HL-60 (cell line): ENCODE measurements around the gene EXOC6B.

Experiments
- DNase-seq, 2 experiments: peaks; one replicate each; pipeline ENCODE4 v3.0.0-alpha.2; 2010 to 2020; ENCODE audit warnings: low read depth in 1 of 2, low spot score in 1 of 2
- H3K27ac ChIP-seq: fragments of 250-450 bp; sonication (Bioruptor Pico); replicated peaks from 2 replicates; pipeline ENCODE4 v1.5.1; 2020; ENCODE audit warnings: mild to moderate bottlenecking, moderate library complexity
- H3K27me3 ChIP-seq: fragments of 250-450 bp; sonication (Bioruptor Pico); 2 replicates; pipeline ENCODE4 v1.5.1; 2021; ENCODE audit warnings: mild to moderate bottlenecking, moderate library complexity; ENCODE audit not compliant: insufficient read depth, poor library complexity, severe bottlenecking
- H3K4me3 ChIP-seq: replicated peaks from 2 replicates; pipeline ENCODE4 v1.5.1; 2011; ENCODE audit warnings: mild to moderate bottlenecking, control low read depth, low read length; ENCODE audit not compliant: insufficient read depth
- GABPA ChIP-seq: IDR thresholded peaks from 2 replicates; pipeline ENCODE4 v1.6.1; 2012; ENCODE audit warnings: low read depth
- POLR2AphosphoS5 ChIP-seq: IDR thresholded peaks from 2 replicates; pipeline ENCODE4 v1.6.1; 2012; ENCODE audit warnings: low read depth
- SPI1 ChIP-seq: IDR thresholded peaks from 2 replicates; pipeline ENCODE4 v1.6.1; 2012; ENCODE audit warnings: low read depth, mild to moderate bottlenecking, borderline replicate concordance
- TF ChIP-seq, protein P1 (sequence below): IDR thresholded peaks from 2 replicates; pipeline ENCODE4 v1.6.1; 2012; ENCODE audit warnings: low read depth; ENCODE audit not compliant: insufficient replicate concordance
- TF ChIP-seq, protein P2 (sequence below): IDR thresholded peaks from one replicate; pipeline ENCODE4 v1.5.1; 2011; ENCODE audit warnings: low read length, control low read depth, inconsistent platforms; ENCODE audit not compliant: insufficient read depth

The EXOC6B gene

GRCh38 chr2:72132981-72133720 is 692.7 kb downstream of the EXOC6B start:
- Histone ChIP-seq H3K27me3 (peaks cover 2% of the 10 kb centered on the region), H3K27ac (no peak overlapping the region), H3K4me3 (no peak overlapping the region)
- no peak for DNase-seq
- TF ChIP-seq POLR2AphosphoS5: no peak
- TF ChIP-seq, protein P1, sequence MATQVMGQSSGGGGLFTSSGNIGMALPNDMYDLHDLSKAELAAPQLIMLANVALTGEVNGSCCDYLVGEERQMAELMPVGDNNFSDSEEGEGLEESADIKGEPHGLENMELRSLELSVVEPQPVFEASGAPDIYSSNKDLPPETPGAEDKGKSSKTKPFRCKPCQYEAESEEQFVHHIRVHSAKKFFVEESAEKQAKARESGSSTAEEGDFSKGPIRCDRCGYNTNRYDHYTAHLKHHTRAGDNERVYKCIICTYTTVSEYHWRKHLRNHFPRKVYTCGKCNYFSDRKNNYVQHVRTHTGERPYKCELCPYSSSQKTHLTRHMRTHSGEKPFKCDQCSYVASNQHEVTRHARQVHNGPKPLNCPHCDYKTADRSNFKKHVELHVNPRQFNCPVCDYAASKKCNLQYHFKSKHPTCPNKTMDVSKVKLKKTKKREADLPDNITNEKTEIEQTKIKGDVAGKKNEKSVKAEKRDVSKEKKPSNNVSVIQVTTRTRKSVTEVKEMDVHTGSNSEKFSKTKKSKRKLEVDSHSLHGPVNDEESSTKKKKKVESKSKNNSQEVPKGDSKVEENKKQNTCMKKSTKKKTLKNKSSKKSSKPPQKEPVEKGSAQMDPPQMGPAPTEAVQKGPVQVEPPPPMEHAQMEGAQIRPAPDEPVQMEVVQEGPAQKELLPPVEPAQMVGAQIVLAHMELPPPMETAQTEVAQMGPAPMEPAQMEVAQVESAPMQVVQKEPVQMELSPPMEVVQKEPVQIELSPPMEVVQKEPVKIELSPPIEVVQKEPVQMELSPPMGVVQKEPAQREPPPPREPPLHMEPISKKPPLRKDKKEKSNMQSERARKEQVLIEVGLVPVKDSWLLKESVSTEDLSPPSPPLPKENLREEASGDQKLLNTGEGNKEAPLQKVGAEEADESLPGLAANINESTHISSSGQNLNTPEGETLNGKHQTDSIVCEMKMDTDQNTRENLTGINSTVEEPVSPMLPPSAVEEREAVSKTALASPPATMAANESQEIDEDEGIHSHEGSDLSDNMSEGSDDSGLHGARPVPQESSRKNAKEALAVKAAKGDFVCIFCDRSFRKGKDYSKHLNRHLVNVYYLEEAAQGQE: no peak
- TF ChIP-seq, protein P2, sequence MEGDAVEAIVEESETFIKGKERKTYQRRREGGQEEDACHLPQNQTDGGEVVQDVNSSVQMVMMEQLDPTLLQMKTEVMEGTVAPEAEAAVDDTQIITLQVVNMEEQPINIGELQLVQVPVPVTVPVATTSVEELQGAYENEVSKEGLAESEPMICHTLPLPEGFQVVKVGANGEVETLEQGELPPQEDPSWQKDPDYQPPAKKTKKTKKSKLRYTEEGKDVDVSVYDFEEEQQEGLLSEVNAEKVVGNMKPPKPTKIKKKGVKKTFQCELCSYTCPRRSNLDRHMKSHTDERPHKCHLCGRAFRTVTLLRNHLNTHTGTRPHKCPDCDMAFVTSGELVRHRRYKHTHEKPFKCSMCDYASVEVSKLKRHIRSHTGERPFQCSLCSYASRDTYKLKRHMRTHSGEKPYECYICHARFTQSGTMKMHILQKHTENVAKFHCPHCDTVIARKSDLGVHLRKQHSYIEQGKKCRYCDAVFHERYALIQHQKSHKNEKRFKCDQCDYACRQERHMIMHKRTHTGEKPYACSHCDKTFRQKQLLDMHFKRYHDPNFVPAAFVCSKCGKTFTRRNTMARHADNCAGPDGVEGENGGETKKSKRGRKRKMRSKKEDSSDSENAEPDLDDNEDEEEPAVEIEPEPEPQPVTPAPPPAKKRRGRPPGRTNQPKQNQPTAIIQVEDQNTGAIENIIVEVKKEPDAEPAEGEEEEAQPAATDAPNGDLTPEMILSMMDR: no peak
- TF ChIP-seq SPI1: no peak
- TF ChIP-seq GABPA: no peak

DNA sequence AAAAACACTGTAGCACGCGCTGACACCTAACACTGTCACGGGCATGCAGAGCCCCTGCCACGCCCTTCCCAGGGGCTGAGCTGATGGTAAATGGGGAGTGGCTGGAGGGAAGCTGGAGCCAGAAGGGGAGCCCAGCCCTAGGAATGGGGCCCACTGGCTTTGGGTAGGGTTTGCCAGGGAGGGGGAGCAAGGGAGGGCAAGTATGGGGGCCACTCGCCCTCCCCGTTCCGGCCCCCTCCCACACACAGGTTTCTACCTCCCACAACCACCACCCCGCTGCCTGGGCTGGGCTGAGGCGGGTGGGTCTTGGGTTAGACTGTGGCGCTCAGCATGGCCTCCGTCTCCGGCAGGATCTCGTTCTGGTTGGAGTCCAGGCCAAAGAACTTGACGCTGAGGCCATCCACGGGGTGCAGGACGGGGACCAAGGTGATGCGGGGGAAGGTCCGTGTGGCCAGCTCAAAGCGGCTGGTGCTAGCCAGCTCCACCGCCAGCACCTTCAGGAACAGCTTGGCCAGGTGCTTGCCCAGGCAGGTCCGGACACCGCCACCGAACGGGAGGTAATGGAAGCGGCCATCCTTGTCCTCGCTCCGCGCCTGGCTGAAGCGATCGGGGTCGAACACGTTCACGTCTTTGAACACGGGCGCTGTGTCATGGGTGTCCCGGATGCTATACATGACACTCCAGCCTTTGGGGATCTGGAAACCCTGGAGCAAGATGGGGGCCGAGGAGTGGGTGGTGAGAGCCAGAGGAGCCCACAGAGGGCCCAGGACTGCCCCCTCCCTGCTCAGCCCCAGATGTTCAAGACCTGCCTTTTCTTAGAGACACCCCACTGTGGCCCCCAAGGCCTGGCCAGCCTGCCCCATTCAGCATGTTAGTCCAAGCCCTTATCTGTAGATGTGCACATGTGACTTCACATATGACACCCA is 693.7 kb downstream of the EXOC6B start:
- no peak overlapping the region for H3K4me3 ChIP-seq
- H3K27ac ChIP-seq: no peak overlapping the region
- no peak for DNase-seq
- TF ChIP-seq SPI1: no peak
- no peak for TF ChIP-seq GABPA
- TF ChIP-seq, protein P2: no peak
- TF ChIP-seq POLR2AphosphoS5: no peak
- TF ChIP-seq, protein P1: no peak
- peaks cover 2% of the 10 kb centered on the region for H3K27me3 ChIP-seq

GRCh38 chr2:72131371-72131891 is 694.4 kb downstream of the EXOC6B start:
- no peak for DNase-seq
- H3K27ac ChIP-seq: no peak overlapping the region
- H3K4me3 ChIP-seq: no peak overlapping the region
- TF ChIP-seq, protein P1: no peak
- TF ChIP-seq GABPA (no peak), POLR2AphosphoS5 (no peak), SPI1 (no peak)
- TF ChIP-seq, protein P2: no peak
- peaks cover 2% of the 10 kb centered on the region for H3K27me3 ChIP-seq
